OCI-LY3 (cell line): ENCODE measurements around the gene GPC2.
A peak's percentile ranks its signal among the peaks of the same experiment; 100 is the strongest.

Experiments used
- H2AFZ ChIP-seq: fragments of 200-600, 300-600 bp; shearing (Covaris generic); 2 replicates; pipeline ENCODE4 v1.6.0; 2014; ENCODE audit warnings: antibody characterized with exemption, low read depth, low read length
- H3K27ac ChIP-seq: fragments of 200-600, 300-600 bp; sonication (generic); 2 replicates; pipeline ENCODE4 v1.5.1; 2014; ENCODE audit warnings: mild to moderate bottlenecking, low read length, moderate library complexity, mixed read lengths
- H3K27me3 ChIP-seq: fragments of 200-600, 300-600 bp; sonication (generic); 2 replicates; pipeline ENCODE4 v1.6.1; 2014; ENCODE audit warnings: low read depth, low read length, mixed read lengths
- H3K36me3 ChIP-seq: fragments of 200-600, 300-600 bp; sonication (generic); replicated peaks from 2 replicates; pipeline ENCODE3; 2014; ENCODE audit warnings: low read depth, low read length, mixed read lengths
- H3K4me1 ChIP-seq: fragments of 300-600, 200-600 bp; sonication (generic); 2 replicates; pipeline ENCODE4 v1.6.1; 2014; ENCODE audit warnings: low read length, mixed read lengths
- H3K4me2 ChIP-seq: fragments of 200-600, 300-600 bp; sonication (generic); 2 replicates; pipeline ENCODE4 v1.6.1; 2014; ENCODE audit warnings: low read length, mixed read lengths
- H3K4me3 ChIP-seq: fragments of 300-600, 200-600 bp; sonication (generic); 2 replicates; pipeline ENCODE4 v1.5.1; 2014; ENCODE audit warnings: antibody characterized with exemption, mild to moderate bottlenecking, low read length, moderate library complexity
- H3K79me2 ChIP-seq: fragments of 300-600, 200-600 bp; shearing (Covaris generic); 2 replicates; pipeline ENCODE4 v1.6.1; 2014; ENCODE audit warnings: mild to moderate bottlenecking, low read length, mixed read lengths
- H3K9ac ChIP-seq: fragments of 300-600, 200-600 bp; shearing (Covaris generic); 2 replicates; pipeline ENCODE4 v1.6.0; 2014; ENCODE audit warnings: mild to moderate bottlenecking, low read length, moderate library complexity
- H3K9me3 ChIP-seq: fragments of 200-600, 300-600 bp; shearing (Covaris generic); 2 replicates; pipeline ENCODE4 v1.6.1; 2014; ENCODE audit warnings: low read length, mixed read lengths; ENCODE audit not compliant: insufficient read depth
- H4K20me1 ChIP-seq: fragments of 200-600, 300-600 bp; sonication (generic); 2 replicates; pipeline ENCODE4 v1.6.1; 2016; ENCODE audit warnings: low read length, mixed read lengths; ENCODE audit not compliant: insufficient read depth
- CTCF ChIP-seq: fragments of 200-600, 300-600 bp; sonication (generic); IDR thresholded peaks from 2 replicates; pipeline ENCODE4 v1.5.1; 2014; ENCODE audit warnings: antibody characterized with exemption, low read length, low read depth
- EZH2phosphoT487 ChIP-seq: fragments of 200-600 bp; shearing (Covaris generic); IDR thresholded peaks from 2 replicates; pipeline ENCODE4 v1.6.1; 2018; ENCODE audit warnings: antibody characterized with exemption, mixed run types, low read depth

GPC2 gene

GRCh38 chr7:100212631-100213286, 35.6 kb upstream of the GPC2 start:
- TF ChIP-seq CTCF (no peak), EZH2phosphoT487 (no peak)
- no peak overlapping the region for H3K9ac ChIP-seq
- H4K20me1 ChIP-seq = no peaks in the 10 kb centered on the region
- no peaks in the 10 kb centered on the region for H3K79me2 ChIP-seq
- no peak overlapping the region for H3K27ac ChIP-seq
- H3K4me2 ChIP-seq = no peak overlapping the region
- no peak overlapping the region for H3K4me3 ChIP-seq
- H3K9me3 ChIP-seq = no peaks in the 10 kb centered on the region
- H3K36me3 ChIP-seq = no peaks in the 10 kb centered on the region
- no peaks in the 10 kb centered on the region for H3K27me3 ChIP-seq
- H2AFZ ChIP-seq = no peak overlapping the region
- H3K4me1 ChIP-seq = peaks cover 37% of the 10 kb centered on the region

- Histone ChIP-seq H3K9me3 (no peaks in the 10 kb centered on the region), H3K9ac (no peak overlapping the region), H3K36me3 (no peaks in the 10 kb centered on the region), H3K79me2 (no peaks in the 10 kb centered on the region), H4K20me1 (no peaks in the 10 kb centered on the region), H3K27ac (no peak overlapping the region), H3K4me1 (peaks cover 27% of the 10 kb centered on the region), H2AFZ (no peak overlapping the region), H3K4me2 (peak overlapping the region; percentile 6; the same call in 1 of the 2 replicates), H3K27me3 (no peaks in the 10 kb centered on the region), H3K4me3 (no peak overlapping the region)
- no peak for TF ChIP-seq EZH2phosphoT487
- no peak for TF ChIP-seq CTCF
Observed at GRCh38 chr7:100211342-100211780, 34.2 kb upstream of the GPC2 start.

DNA sequence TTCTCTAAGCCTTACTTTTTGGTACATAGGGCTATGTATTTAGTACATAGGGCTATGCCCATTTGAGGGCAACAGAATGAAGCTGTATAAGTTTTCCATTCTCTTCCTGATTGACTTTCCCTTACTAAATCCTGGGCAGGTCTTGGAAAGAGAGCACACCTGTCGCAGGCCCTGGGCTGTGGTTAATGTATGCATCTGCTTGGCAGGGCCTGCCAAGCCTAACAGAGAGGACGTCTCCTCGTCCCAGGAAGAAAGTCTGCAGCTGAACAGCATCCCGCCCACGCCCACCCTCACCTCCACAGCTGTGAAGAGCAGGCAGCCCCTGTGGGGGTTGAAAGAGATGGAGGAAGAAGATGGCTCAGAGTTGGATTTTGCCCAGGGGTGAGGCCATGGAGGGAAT, 33.6 kb upstream of the GPC2 start:
- Histone ChIP-seq H3K36me3 (no peaks in the 10 kb centered on the region), H3K9me3 (no peaks in the 10 kb centered on the region), H3K4me2 (no peak overlapping the region), H3K27ac (no peak overlapping the region), H3K9ac (no peak overlapping the region), H4K20me1 (no peaks in the 10 kb centered on the region), H3K4me1 (peaks cover 27% of the 10 kb centered on the region), H3K79me2 (no peaks in the 10 kb centered on the region), H3K4me3 (no peak overlapping the region), H2AFZ (no peak overlapping the region), H3K27me3 (no peaks in the 10 kb centered on the region)
- TF ChIP-seq CTCF (no peak), EZH2phosphoT487 (no peak)

- Histone ChIP-seq H3K36me3 (no peaks in the 10 kb centered on the region), H4K20me1 (no peaks in the 10 kb centered on the region), H3K79me2 (no peaks in the 10 kb centered on the region), H3K9ac (peak overlapping the region; percentile 45; the same call in 1 of the 2 replicates), H3K4me3 (peak overlapping the region; percentile 63), H3K4me1 (peaks cover 29% of the 10 kb centered on the region), H3K4me2 (peak overlapping the region; percentile 89), H3K27me3 (no peaks in the 10 kb centered on the region), H3K27ac (peak overlapping the region; percentile 47), H2AFZ (no peak overlapping the region), H3K9me3 (no peaks in the 10 kb centered on the region)
- TF ChIP-seq EZH2phosphoT487 (no peak), CTCF (no peak)
Observed at GRCh38 chr7:100209493-100209892, 32.3 kb upstream of the GPC2 start.
